ENCODE measurements around the gene ZNF846. TPM values are rescaled to one million over a fixed set of nuclear protein-coding genes. Genes with fewer than 3 reads are reported as not detected.

ZNF846 gene
- total and polyA plus RNA-seq, 2 of the 4 experiments (the other 2 are of a cell fraction): 5.7 to 6.5 TPM

DNA sequence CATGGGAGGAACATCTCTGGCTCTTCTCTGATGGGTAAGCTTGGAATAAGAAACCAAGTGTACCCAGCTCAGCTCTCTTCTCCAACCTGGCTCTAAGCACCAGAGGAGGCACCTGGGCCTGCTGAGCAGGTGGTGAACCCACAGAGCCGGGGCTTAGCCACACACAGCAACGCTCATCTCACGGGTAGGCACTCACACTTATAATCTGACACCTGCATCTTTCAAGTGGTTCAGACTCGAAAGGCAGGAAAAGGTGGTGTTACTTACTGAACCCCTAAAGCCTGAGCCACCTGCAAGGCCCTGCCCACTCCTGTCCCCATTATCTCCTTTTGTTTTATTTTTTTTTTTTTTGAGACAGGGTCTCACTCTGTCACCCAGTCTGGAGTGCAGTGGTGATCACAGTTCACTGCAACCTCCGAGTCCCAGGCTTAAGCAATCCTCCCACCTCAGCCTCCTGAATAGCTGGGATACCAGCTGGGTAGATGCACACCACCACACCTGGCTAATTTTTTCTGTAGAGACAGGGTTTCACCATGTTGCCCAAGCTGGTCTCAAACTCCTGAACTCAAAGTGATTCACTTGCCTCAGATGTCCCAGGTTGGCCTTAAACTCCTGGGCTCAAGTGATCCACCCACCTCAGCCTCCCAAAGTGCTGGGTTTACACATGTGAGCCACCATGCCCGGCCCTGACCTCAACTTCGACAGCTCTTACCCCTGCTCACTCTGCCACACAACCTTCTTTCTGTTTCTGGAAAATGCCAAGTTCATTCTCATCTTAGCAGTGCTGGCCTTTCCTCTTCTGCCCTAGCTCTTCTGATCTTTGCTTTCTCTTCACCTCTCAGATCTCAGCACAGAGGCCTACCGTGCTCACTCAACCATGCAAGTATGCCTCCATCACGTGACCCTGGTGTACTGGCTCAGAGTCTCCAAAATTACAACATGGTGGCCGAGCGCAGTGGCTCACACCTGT, 40.6 kb upstream of the ZNF846 start:
- POLR2A ChIA-PET (ENCODE audit: unreplicated experiment): no interaction called here
- no peak overlapping the region for H2BK120ac ChIP-seq (ENCODE audit: low read depth, low read length)
- H3K36me3 ChIP-seq (ENCODE audit: control insufficient read depth, insufficient read depth, low read length): peaks cover 49% of the 10 kb centered on the region
- no peak overlapping the region for H3K18ac ChIP-seq (ENCODE audit: low read depth, low read length)
- intact Hi-C loops (cut with micrococcal nuclease): no loop called here
- no peak overlapping the region for H3K14ac ChIP-seq (replicated peaks; ENCODE audit: low read depth, low read length)
- no peak overlapping the region for H4K8ac ChIP-seq (ENCODE audit: low read depth in 2 of 2, low read length in 2 of 2)
- no peak overlapping the region for H2BK5ac ChIP-seq (ENCODE audit: low read depth, low read length, poor library complexity, severe bottlenecking)
- no peak overlapping the region for H2AK5ac ChIP-seq (ENCODE audit: low read depth, low read length)
- in situ Hi-C loops (cut with MboI; ENCODE audit: low sequenced_read_pairs): no loop called here
- CTCF ChIA-PET: interaction anchor here (0.6 kb wide), 1 partner anchor 210 kb away, joined by 4 read pairs; no protein-coding TSS in a partner anchor
- peaks cover 0 to 5% of the 10 kb centered on the region in 2 experiments; a peak in 2 of 4 replicates for H3K79me1 ChIP-seq (ENCODE audit: low read depth in 1 of 2, low read length in 2 of 2)
- dilution Hi-C loops (cut with HindIII; ENCODE audit: low sequenced_read_pairs, unreplicated experiment): no loop called here
- no TSS peak for BruUV-seq (replicated peaks)
- no peak overlapping the region for H2AFZ ChIP-seq (replicated peaks; ENCODE audit: low read length, poor library complexity)
- H3K4ac ChIP-seq (ENCODE audit: low read depth, low read length): no peak overlapping the region
- WGBS, 2 experiments (ENCODE audit: extremely low coverage in 2 of 2, insufficient read length in 1 of 2): 94% methylated on average over 3 of the region's 11 CpGs; no CpG with 5 or more reads in 1 of the 2 experiments
- no peak overlapping the region for H3K9ac ChIP-seq (ENCODE audit: low read depth, low read length)
- no peaks in the 10 kb centered on the region for H3K27me3 ChIP-seq (ENCODE audit: control insufficient read depth, insufficient read depth, low read length)
- no peak overlapping the region for H3K4me2 ChIP-seq (ENCODE audit: low read depth, low read length)
- no peak overlapping the region for H4K91ac ChIP-seq (ENCODE audit: insufficient read depth, low read depth, low read length)
- no peak for TF ChIP-seq MAZ (IDR thresholded peaks at IDR 0.05; ENCODE audit: borderline replicate concordance, low read depth, low read length)
- TF ChIP-seq, protein P1, sequence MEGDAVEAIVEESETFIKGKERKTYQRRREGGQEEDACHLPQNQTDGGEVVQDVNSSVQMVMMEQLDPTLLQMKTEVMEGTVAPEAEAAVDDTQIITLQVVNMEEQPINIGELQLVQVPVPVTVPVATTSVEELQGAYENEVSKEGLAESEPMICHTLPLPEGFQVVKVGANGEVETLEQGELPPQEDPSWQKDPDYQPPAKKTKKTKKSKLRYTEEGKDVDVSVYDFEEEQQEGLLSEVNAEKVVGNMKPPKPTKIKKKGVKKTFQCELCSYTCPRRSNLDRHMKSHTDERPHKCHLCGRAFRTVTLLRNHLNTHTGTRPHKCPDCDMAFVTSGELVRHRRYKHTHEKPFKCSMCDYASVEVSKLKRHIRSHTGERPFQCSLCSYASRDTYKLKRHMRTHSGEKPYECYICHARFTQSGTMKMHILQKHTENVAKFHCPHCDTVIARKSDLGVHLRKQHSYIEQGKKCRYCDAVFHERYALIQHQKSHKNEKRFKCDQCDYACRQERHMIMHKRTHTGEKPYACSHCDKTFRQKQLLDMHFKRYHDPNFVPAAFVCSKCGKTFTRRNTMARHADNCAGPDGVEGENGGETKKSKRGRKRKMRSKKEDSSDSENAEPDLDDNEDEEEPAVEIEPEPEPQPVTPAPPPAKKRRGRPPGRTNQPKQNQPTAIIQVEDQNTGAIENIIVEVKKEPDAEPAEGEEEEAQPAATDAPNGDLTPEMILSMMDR (conservative IDR thresholded peaks at IDR 0.05; ENCODE audit: low read depth, low read length): no peak
- no peak for TF ChIP-seq BHLHE40 (IDR thresholded peaks at IDR 0.05; ENCODE audit: low read depth, low read length)
- TF ChIP-seq, protein P2, sequence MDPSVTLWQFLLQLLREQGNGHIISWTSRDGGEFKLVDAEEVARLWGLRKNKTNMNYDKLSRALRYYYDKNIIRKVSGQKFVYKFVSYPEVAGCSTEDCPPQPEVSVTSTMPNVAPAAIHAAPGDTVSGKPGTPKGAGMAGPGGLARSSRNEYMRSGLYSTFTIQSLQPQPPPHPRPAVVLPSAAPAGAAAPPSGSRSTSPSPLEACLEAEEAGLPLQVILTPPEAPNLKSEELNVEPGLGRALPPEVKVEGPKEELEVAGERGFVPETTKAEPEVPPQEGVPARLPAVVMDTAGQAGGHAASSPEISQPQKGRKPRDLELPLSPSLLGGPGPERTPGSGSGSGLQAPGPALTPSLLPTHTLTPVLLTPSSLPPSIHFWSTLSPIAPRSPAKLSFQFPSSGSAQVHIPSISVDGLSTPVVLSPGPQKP (IDR thresholded peaks at IDR 0.05; ENCODE audit: borderline replicate concordance, low read depth, low read length): no peak
- DNase-seq: no peak
- H4K20me1 ChIP-seq (ENCODE audit: insufficient read depth, low read length): no peaks in the 10 kb centered on the region; the same call in 1 of the 2 replicates
- no peaks in the 10 kb centered on the region for H3K4me1 ChIP-seq (ENCODE audit: control insufficient read depth, insufficient read depth, low read length)
- no peak overlapping the region for H2AK9ac ChIP-seq (replicated peaks; ENCODE audit: low read depth, low read length, poor library complexity)
- H2BK15ac ChIP-seq (ENCODE audit: low read depth, low read length): no peak overlapping the region
- H3K9me3 ChIP-seq (ENCODE audit: control insufficient read depth, insufficient read depth, low read length): no peaks in the 10 kb centered on the region
- no peak overlapping the region for H3K4me3 ChIP-seq (ENCODE audit: insufficient read depth, low read depth, low read length)
- no peaks in the 10 kb centered on the region for H3K9me1 ChIP-seq (ENCODE audit: insufficient read depth, low read length)
- no peak overlapping the region for H2BK20ac ChIP-seq (ENCODE audit: low read depth, low read length)
- ATAC-seq (ENCODE audit: low read depth): no peak
- H4K5ac ChIP-seq (ENCODE audit: low read depth, low read length): no peak overlapping the region
- no peak overlapping the region for H3K27ac ChIP-seq (ENCODE audit: insufficient read depth, low read length)
- H3K23ac ChIP-seq (ENCODE audit: low read depth, low read length): no peak overlapping the region
- H3K56ac ChIP-seq (ENCODE audit: extremely low read depth, insufficient read depth, low read length): no peak overlapping the region
